Measurements from ENCODE around the gene UQCRHL. TPM values are rescaled to one million over a fixed set of nuclear protein-coding genes. Genes with fewer than 3 reads are reported as not detected.

The UQCRHL gene
- total RNA-seq, 1 donor from 2014 or later, result 6.0 TPM

- no peak for DNase-seq
- intact Hi-C loops (cut with micrococcal nuclease), result no loop called here
- ATAC-seq, result no peak
Observed at GRCh38 chr1:15765495-15766194, 41.8 kb downstream of the UQCRHL start.

DNA sequence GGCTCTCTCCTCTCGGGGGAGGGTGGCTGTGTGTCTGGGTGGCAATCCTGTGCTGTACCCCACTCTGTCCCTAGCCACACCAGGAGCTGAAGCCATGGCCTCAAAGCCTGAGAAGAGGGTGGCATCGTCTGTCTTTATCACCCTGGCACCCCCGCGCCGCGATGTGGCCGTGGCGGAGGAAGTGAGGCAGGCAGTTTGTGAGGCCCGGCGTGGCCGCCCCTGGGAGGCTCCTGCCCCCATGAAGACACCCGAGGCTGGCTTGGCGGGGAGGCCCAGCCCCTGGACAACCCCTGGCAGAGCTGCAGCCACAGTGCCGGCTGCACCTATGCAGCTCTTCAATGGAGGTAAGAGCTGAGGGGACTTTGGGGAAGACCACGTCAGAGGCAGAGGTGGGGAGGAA lies 42.6 kb downstream of the UQCRHL start:
- ATAC-seq, result no peak
- intact Hi-C loops (cut with micrococcal nuclease), result no loop called here
- no peak for DNase-seq

DNA sequence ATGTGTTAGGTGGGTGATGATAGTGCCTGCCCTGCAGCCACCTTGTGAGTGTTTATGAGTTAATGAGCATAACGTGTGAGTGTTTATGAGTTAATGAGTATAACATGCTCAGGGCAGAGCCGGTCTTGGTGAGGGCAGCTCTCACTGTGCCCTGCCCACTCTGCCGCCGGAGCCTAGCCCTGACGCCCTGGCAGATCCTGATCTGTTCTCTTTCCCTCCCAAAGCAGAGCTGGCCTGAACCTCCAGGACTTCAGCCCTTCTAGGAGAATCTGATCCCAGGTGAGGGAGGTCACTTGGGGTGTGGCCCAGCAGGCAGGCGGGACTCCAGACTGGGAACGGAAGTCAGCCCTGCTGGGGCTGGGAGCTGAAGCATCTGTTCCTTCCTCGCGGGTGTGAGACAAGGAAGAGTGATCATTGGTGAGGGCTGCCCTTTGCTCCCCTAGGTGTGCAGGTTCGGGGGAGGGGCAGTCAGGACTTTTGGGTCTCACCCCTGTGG lies 43.1 kb downstream of the UQCRHL start:
- no peak for ATAC-seq
- no peak for DNase-seq
- intact Hi-C loops (cut with micrococcal nuclease), result no loop called here

- ATAC-seq, result no peak
- DNase-seq, result no peak
- intact Hi-C loops (cut with micrococcal nuclease), result no loop called here
Observed at GRCh38 chr1:15762546-15762945, 44.9 kb downstream of the UQCRHL start.

- DNase-seq (peak; percentile 69), ATAC-seq (peak; percentile 66)
- intact Hi-C loops (cut with micrococcal nuclease), result no loop called here
Observed at GRCh38 chr1:15761366-15762128, 45.9 kb downstream of the UQCRHL start.

DNA sequence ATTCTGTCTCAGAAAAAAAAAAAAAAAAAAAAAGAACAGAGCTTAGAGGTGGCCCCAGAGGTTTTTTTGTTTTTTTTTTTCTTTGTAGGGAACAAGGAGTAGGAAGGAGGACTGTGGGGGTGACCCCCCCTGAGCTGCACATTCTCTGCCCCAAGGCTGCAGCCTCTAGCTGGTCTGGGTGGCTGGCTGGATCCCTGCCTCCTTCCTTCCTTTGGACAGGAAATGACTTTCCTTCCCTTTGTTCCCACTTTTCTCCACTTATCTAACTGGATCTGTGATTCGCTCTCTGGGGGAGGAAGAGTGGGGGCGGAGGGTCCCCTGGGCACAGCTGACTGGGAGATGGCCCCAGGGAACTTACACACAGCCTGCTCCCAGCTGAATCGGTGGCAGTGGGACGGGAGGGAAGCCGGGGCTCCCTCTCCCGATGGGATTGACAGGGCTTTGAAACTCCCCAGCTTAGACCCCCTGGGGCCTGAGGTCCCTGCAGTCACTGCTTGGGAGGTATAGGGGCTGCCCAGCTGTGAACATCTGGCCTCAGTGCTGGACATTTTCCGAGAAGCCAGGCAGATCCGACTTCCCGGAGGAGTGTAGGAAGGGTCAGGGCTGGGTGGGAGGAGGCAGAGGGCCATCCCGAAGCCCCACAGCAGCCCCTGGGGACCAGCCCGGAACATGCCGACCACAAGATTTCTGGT lies 46.8 kb downstream of the UQCRHL start:
- peak; percentile 72 for DNase-seq
- intact Hi-C loops (cut with micrococcal nuclease), result no loop called here
- peak; percentile 34 for ATAC-seq

DNA sequence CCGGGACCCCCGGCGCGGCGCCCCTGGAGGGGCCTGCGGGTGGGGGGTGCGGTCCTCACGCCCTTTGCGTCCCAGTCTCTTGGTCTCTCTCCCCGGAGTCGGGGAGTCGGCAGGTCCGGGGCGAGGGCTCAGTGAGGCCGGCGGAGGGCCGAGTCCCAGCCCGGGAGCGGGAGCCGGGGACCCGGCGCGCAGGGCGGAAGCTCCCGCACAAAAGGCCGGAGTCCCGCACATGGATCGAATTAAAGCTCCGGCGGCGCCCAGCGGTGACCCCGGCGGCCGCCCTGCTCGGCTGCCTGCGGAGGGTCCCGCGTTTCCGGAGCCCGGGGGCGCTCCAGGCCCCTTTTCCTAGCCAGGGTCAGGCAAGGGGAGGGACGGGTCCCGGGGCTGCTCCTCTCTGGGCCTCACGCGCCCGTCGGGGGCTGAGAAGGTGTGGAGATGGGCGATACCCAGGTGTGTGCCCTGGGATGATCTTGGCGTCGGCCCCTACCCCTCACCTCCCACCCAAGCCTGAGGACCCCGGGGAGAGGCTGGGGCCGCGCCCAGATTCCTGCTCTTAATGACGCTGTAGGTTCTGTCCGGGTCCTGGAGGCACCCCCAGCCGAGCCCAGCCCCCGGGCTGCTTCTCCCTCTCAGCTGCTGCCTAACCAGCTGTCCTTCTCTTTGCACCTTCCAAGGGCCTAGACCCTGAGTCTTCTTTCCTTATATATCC lies 48.3 kb downstream of the UQCRHL start:
- intact Hi-C loops (cut with micrococcal nuclease), result no loop called here
- no peak for DNase-seq

GRCh38 chr1:15758343-15758931 lies 49.0 kb downstream of the UQCRHL start, which contains the start of gene FBLIM1:
TSS of gene FBLIM1 (plus strand) at chr1:15758795. CDS start at chr1:15764984, 6,189 bp downstream.
- intact Hi-C loops (cut with micrococcal nuclease), result no loop called here
- peak; percentile 42 for ATAC-seq
- DNase-seq, result peak; percentile 73

More for the DNA sequence above, 48.3 kb downstream of the UQCRHL start:
- peak; percentile 8 for ATAC-seq

DNA sequence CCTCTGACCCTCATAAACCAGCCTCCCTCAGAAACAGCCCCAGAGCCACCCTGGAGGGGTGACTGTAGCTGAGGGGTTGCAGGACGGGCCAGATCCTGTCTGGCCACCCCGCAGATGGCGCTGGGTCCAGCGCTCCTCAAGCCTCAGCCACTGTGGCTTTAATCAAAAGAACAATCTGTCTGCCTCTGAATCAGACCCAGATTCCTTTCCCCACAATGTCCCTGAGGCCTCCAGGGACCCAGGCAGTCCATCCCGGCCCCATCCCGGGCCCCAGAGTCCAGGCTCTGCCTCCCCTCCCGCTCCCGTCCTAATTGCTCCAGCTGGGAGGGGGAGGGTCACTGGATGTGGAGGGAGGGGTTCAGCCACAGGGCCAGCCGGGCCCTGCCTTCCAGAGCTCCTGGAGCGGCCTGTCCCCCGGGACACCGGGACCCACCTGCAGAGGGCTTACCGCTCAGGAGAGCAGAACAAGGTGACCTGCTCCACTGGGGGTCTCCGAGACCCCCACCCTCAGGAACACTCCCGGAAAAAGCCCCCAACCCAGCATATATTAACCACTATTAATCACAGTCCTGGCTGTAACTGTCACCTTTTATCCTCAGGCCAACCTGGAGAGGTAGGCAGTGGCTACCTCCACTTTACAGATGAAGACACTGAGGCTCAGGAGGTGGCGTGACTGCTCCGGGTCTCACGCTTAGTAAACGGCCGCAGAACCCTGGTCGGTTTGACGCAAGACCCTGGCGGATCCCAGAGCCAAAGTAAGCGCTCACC lies 49.7 kb downstream of the UQCRHL start:
- intact Hi-C loops (cut with micrococcal nuclease), result no loop called here
- DNase-seq, result no peak
- peak; percentile 3 for ATAC-seq

Other genes with a start within 250 kb of the UQCRHL start
- gene AGMAT, start 222.6 kb downstream of the UQCRHL start, total RNA-seq, result not detected
- gene DDI2, start 190.2 kb downstream of the UQCRHL start, total RNA-seq, result 21.9 TPM
- 95.2 TPM for gene PLEKHM2, start 123.3 kb downstream of the UQCRHL start, total RNA-seq
- gene SLC25A34, start 71.4 kb downstream of the UQCRHL start, total RNA-seq, result 52.8 TPM
- not detected for gene TMEM82, start 65.2 kb downstream of the UQCRHL start, total RNA-seq
- 100 TPM for gene FBLIM1, start 48.9 kb downstream of the UQCRHL start, total RNA-seq
- 20.5 TPM for gene SPEN, start 40.1 kb upstream of the UQCRHL start, total RNA-seq
- 27.3 TPM for gene ZBTB17, start 168.5 kb upstream of the UQCRHL start, total RNA-seq
- gene SRARP, start 196.6 kb upstream of the UQCRHL start, total RNA-seq, result 0.84 TPM
- 3,996 TPM for gene HSPB7, start 210.4 kb upstream of the UQCRHL start, total RNA-seq
- gene CLCNKA, start 214.4 kb upstream of the UQCRHL start, total RNA-seq, result 0.15 TPM
- gene CLCNKB, start 236.1 kb upstream of the UQCRHL start, total RNA-seq, result 2.1 TPM